AG09319 (cell line): Measurements from ENCODE around the gene S100G.

Source experiments
- DNase-seq: peaks from one replicate; pipeline ENCODE4 v3.0.0-alpha.2; 2010; ENCODE audit warnings: low read depth; ENCODE audit errors: extremely low read depth
- CTCF ChIP-seq: IDR thresholded peaks from 2 replicates; pipeline ENCODE4 v1.5.1; 2011; ENCODE audit warnings: low read depth, mild to moderate bottlenecking, inconsistent platforms, low read length, moderate library complexity

S100G gene

DNA sequence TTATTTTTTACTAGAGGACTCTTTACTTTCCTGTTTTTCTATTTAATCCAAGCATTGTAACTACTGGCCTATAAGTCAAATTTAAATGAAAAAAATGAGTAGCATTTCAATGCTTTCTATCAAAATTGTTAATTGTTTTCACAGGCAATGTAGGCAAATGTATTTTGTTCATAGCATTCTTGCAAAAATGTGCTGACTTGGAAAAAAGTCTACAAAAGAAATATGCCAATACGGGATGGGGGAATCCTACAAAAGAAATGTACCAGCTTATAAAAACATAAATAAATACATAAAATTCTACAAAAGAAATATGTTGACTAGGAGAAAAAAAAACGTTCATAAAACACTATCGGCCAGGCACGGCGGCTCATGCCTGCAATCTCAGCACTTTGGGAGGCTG is 14.9 kb upstream of the S100G start:
- no peak for DNase-seq
- no peak for TF ChIP-seq CTCF

DNA sequence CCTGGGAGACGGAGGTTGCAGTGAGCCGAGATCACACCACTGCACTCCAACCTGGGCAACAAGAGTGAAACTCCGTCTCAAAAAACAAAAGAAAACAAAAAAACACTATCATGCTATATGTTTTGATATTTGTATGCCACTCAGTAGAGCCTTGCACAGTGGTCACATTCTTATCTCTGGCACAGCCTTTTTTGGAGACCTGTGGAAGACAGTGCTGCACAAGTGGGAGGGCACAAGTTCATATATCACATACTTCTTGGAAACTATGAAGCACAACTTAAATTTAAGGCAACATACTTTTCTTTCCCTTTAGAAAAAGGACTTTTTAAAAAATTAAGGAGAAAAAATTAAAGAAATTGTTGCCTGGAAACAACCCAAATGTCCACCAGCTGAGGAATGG is 14.4 kb upstream of the S100G start:
- no peak for TF ChIP-seq CTCF
- DNase-seq, result no peak

- no peak for DNase-seq
Measured at GRCh38 chrX:16638533-16638932, 11.4 kb upstream of the S100G start.

GRCh38 chrX:16639966-16640365 is 10.0 kb upstream of the S100G start:
- no peak for DNase-seq
- TF ChIP-seq CTCF, result no peak

More at GRCh38 chrX:16638533-16638932, 11.4 kb upstream of the S100G start:
- no peak for TF ChIP-seq CTCF

GRCh38 chrX:16640823-16641222 is 9.1 kb upstream of the S100G start:
- no peak for DNase-seq
- TF ChIP-seq CTCF, result no peak

GRCh38 chrX:16643176-16643575 is 6.8 kb upstream of the S100G start:
- DNase-seq, result peak; percentile 23
- no peak for TF ChIP-seq CTCF

- no peak for TF ChIP-seq CTCF
- no peak for DNase-seq
Measured at GRCh38 chrX:16646366-16647138, 3.4 kb upstream of the S100G start.
